Liver (tissue), 9 donors: Measurements from ENCODE around the gene DLGAP4. TPM values are rescaled to one million over a fixed set of nuclear protein-coding genes. Genes with fewer than 3 reads are reported as not detected.

Experiments
- DNase-seq: peaks from one replicate; pipeline ENCODE4 v3.0.0-alpha.2; 2017; ENCODE audit warnings: low spot score
- H3K27ac ChIP-seq, 2 donors: one replicate each; pipeline ENCODE4 v1.7.0; 2013; ENCODE audit warnings: inconsistent platforms in 2 of 2, low read length in 2 of 2, control low read depth in 1 of 2, low read depth in 1 of 2, mild to moderate bottlenecking in 1 of 2
- H3K27me3 ChIP-seq, 4 donors: one replicate each; pipeline versions ENCODE4 v1.6.1 to v1.7.0; 2013; ENCODE audit warnings: low read length in 3 of 4, inconsistent platforms in 1 of 4, mild to moderate bottlenecking in 1 of 4, moderate library complexity in 1 of 4; ENCODE audit not compliant: control insufficient read depth in 4 of 4, insufficient read depth in 4 of 4
- H3K36me3 ChIP-seq, 4 donors: one replicate each; pipeline versions ENCODE4 v1.6.1 to v1.7.0; 2013; ENCODE audit warnings: low read length in 3 of 4, mild to moderate bottlenecking in 3 of 4, low read depth in 1 of 4, moderate library complexity in 1 of 4; ENCODE audit not compliant: control insufficient read depth in 4 of 4, insufficient read depth in 3 of 4
- H3K4me1 ChIP-seq, 4 donors: one replicate each; pipeline versions ENCODE4 v1.6.1 to v1.7.0; 2013; ENCODE audit warnings: low read length in 3 of 4, mild to moderate bottlenecking in 3 of 4, moderate library complexity in 1 of 4; ENCODE audit not compliant: control insufficient read depth in 4 of 4, insufficient read depth in 4 of 4
- H3K4me3 ChIP-seq, 3 donors: one replicate each; pipeline versions ENCODE4 v1.6.1 to v1.7.0; 2013; ENCODE audit warnings: low read length in 3 of 3, control low read depth in 1 of 3, low read depth in 1 of 3, mild to moderate bottlenecking in 1 of 3
- H3K9ac ChIP-seq, 2 donors: one replicate each; pipeline ENCODE4 v1.7.0; 2013; ENCODE audit warnings: low read length in 2 of 2, mild to moderate bottlenecking in 2 of 2, moderate library complexity in 2 of 2, control low read depth in 1 of 2, low read depth in 1 of 2
- H3K9me3 ChIP-seq, 4 donors: one replicate each; pipeline versions ENCODE4 v1.6.1 to v1.7.0; 2013; ENCODE audit warnings: low read length in 3 of 4; ENCODE audit not compliant: control insufficient read depth in 4 of 4
- ATF3 ChIP-seq: IDR thresholded peaks from 2 replicates; pipeline ENCODE4 v1.6.1; 2016; ENCODE audit warnings: antibody characterized with exemption
- EGR1 ChIP-seq, 2 donors: IDR thresholded peaks; 2 replicates each; pipeline ENCODE4 v1.6.1; 2016 to 2018; ENCODE audit warnings: antibody characterized with exemption in 2 of 2, low read depth in 2 of 2
- JUND ChIP-seq, 2 donors: IDR thresholded peaks; 2 replicates each; pipeline ENCODE4 v1.6.1; 2016; ENCODE audit warnings: antibody characterized with exemption in 2 of 2
- NR2F2 ChIP-seq: IDR thresholded peaks from 2 replicates; pipeline ENCODE4 v1.6.1; 2016; ENCODE audit warnings: antibody characterized with exemption
- RAD21 ChIP-seq, 2 donors: IDR thresholded peaks; 2 replicates each; pipeline ENCODE4 v1.6.1; 2016; ENCODE audit warnings: antibody characterized with exemption in 2 of 2, mild to moderate bottlenecking in 2 of 2
- RXRA ChIP-seq, 2 donors: IDR thresholded peaks; 2 replicates each; pipeline ENCODE4 v1.6.1; 2017 to 2018; ENCODE audit warnings: antibody characterized with exemption in 2 of 2, mild to moderate bottlenecking in 1 of 2
- SP1 ChIP-seq: IDR thresholded peaks from 2 replicates; pipeline ENCODE4 v1.6.1; 2018; ENCODE audit warnings: antibody characterized with exemption, mild to moderate bottlenecking
- TAF1 ChIP-seq: conservative IDR thresholded peaks from 2 replicates; pipeline ENCODE4 v1.6.1; 2016; ENCODE audit warnings: antibody characterized with exemption, mild to moderate bottlenecking
- YY1 ChIP-seq: IDR thresholded peaks from 2 replicates; pipeline ENCODE4 v1.6.1; 2016; ENCODE audit warnings: antibody characterized with exemption, mild to moderate bottlenecking
- ZBTB33 ChIP-seq: IDR thresholded peaks from 2 replicates; pipeline ENCODE4 v1.6.1; 2016; ENCODE audit warnings: antibody characterized with exemption
- WGBS: extraction: QIAGEN DNeasy Blood & Tissue Kit; methylation state at CpG from one replicate; pipeline ENCODE4 v1.1.7; 2013; 5-methylcytosine and 5-hydroxymethylcytosine counted together
- polyA plus RNA-seq, 2 donors: library from polyadenylated mRNA; stranded (reverse) in 1 of 2; unstranded in 1 of 2; fragments of 200-250 nt in 1 of 2; fragments of >200 nt in 1 of 2; fragmentation: Nextera tagmentation in 1 of 2; extraction: Ambion mirVana in 1 of 2; gene quantifications; one replicate each; pipeline versions ENCODE4 v1.2.1 to v1.2.3, GENCODE V29; 2013 to 2015
- total RNA-seq, 2 donors: library from RNA; depleted of rRNA; stranded (reverse); fragments of >200 nt; gene quantifications; one replicate each; pipeline ENCODE4 v1.2.3, GENCODE V29; 2014
- TF ChIP-seq, protein P1 (sequence below): fragments of 150-350 bp; IDR thresholded peaks from 2 replicates; pipeline ENCODE4 v1.5.1; 2017; ENCODE audit warnings: improper control_type of control experiment, low read depth, low read length; ENCODE audit not compliant: missing input control
- TF ChIP-seq, protein P2 (sequence below): IDR thresholded peaks from 2 replicates; pipeline ENCODE4 v1.6.1; 2016; ENCODE audit warnings: antibody characterized with exemption, mild to moderate bottlenecking
- donor health status: healthy.
- donor health status: healthy.
- donor health status: healthy.
- donor health status: healthy.
- donor health status: healthy.

Gene DLGAP4
- total and polyA plus RNA-seq, 4 donors, result 2.9 to 18.7 (median 11.2) TPM

- H3K27ac ChIP-seq, result no peak overlapping the region
- H3K4me1 ChIP-seq, result no peaks in the 10 kb centered on the region
- TF ChIP-seq YY1, result no peak
- TF ChIP-seq, protein P1, sequence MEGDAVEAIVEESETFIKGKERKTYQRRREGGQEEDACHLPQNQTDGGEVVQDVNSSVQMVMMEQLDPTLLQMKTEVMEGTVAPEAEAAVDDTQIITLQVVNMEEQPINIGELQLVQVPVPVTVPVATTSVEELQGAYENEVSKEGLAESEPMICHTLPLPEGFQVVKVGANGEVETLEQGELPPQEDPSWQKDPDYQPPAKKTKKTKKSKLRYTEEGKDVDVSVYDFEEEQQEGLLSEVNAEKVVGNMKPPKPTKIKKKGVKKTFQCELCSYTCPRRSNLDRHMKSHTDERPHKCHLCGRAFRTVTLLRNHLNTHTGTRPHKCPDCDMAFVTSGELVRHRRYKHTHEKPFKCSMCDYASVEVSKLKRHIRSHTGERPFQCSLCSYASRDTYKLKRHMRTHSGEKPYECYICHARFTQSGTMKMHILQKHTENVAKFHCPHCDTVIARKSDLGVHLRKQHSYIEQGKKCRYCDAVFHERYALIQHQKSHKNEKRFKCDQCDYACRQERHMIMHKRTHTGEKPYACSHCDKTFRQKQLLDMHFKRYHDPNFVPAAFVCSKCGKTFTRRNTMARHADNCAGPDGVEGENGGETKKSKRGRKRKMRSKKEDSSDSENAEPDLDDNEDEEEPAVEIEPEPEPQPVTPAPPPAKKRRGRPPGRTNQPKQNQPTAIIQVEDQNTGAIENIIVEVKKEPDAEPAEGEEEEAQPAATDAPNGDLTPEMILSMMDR, result no peak
- no peak for TF ChIP-seq EGR1 (IDR thresholded peaks at IDR 0.05; ENCODE audit: low read depth in 2 of 2)
- no peak for TF ChIP-seq SP1
- no peak for TF ChIP-seq JUND (IDR thresholded peaks at IDR 0.05)
- TF ChIP-seq ZBTB33, result no peak
- TF ChIP-seq RXRA (IDR thresholded peaks at IDR 0.05), result no peak
- TF ChIP-seq NR2F2, result no peak
- TF ChIP-seq, protein P2, sequence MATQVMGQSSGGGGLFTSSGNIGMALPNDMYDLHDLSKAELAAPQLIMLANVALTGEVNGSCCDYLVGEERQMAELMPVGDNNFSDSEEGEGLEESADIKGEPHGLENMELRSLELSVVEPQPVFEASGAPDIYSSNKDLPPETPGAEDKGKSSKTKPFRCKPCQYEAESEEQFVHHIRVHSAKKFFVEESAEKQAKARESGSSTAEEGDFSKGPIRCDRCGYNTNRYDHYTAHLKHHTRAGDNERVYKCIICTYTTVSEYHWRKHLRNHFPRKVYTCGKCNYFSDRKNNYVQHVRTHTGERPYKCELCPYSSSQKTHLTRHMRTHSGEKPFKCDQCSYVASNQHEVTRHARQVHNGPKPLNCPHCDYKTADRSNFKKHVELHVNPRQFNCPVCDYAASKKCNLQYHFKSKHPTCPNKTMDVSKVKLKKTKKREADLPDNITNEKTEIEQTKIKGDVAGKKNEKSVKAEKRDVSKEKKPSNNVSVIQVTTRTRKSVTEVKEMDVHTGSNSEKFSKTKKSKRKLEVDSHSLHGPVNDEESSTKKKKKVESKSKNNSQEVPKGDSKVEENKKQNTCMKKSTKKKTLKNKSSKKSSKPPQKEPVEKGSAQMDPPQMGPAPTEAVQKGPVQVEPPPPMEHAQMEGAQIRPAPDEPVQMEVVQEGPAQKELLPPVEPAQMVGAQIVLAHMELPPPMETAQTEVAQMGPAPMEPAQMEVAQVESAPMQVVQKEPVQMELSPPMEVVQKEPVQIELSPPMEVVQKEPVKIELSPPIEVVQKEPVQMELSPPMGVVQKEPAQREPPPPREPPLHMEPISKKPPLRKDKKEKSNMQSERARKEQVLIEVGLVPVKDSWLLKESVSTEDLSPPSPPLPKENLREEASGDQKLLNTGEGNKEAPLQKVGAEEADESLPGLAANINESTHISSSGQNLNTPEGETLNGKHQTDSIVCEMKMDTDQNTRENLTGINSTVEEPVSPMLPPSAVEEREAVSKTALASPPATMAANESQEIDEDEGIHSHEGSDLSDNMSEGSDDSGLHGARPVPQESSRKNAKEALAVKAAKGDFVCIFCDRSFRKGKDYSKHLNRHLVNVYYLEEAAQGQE, result no peak
- TF ChIP-seq TAF1, result no peak
- H3K4me3 ChIP-seq, result no peak overlapping the region
- H3K27me3 ChIP-seq, result peaks cover 0 to under 1% (median 0%) of the 10 kb centered on the region in 4 donors
- 83% methylated on average over 12 of the region's 12 CpGs for WGBS
- H3K36me3 ChIP-seq, result no peaks in the 10 kb centered on the region
- DNase-seq, result no peak
- no peak overlapping the region for H3K9ac ChIP-seq
- H3K9me3 ChIP-seq, result no peaks in the 10 kb centered on the region
Measured at GRCh38 chr20:36272547-36273220, 33.5 kb upstream of the DLGAP4 start.

- H3K36me3 ChIP-seq, result no peaks in the 10 kb centered on the region
- H3K9ac ChIP-seq, result no peak overlapping the region
- no peaks in the 10 kb centered on the region for H3K4me1 ChIP-seq
- no peak overlapping the region for H3K27ac ChIP-seq
- TF ChIP-seq RAD21 (IDR thresholded peaks at IDR 0.05) (peak; percentile 39 to 52), ATF3 (no peak)
- TF ChIP-seq, protein P1, result peak; percentile 23
- no peaks in the 10 kb centered on the region for H3K9me3 ChIP-seq
- no peak overlapping the region for H3K4me3 ChIP-seq
- DNase-seq, result no peak
- 72% methylated on average over 12 of the region's 12 CpGs for WGBS
- H3K27me3 ChIP-seq, result peaks cover 0 to 3% (median 0%) of the 10 kb centered on the region in 4 donors
Measured at GRCh38 chr20:36273414-36274180, 32.5 kb upstream of the DLGAP4 start.
